Astrocyte (in vitro differentiated cells and primary cell): ENCODE results near the gene NMRK1. TPM values are rescaled to one million over a fixed set of nuclear protein-coding genes. Genes with fewer than 3 reads are reported as not detected.

Experiments used
- DNase-seq: peaks from one replicate; pipeline ENCODE4 v3.0.0-alpha.2; 2010; ENCODE audit warnings: low read depth
- FAIRE-seq: peaks from 2 replicates; lab custom pipeline; 2011; peaks lifted over from hg19 to GRCh38; lab: Jason Lieb, UNC
- H2AFZ ChIP-seq: 2 replicates; pipeline ENCODE4 v1.6.0; 2012; ENCODE audit warnings: low read depth, low read length, inconsistent platforms
- H3K27ac ChIP-seq: 2 replicates; pipeline ENCODE4 v1.5.1; 2011; ENCODE audit warnings: low read depth, low read length, inconsistent platforms
- H3K27me3 ChIP-seq: 2 replicates; pipeline ENCODE4 v1.6.0; 2011; ENCODE audit warnings: low read length, inconsistent platforms; ENCODE audit not compliant: insufficient read depth
- H3K36me3 ChIP-seq: 2 replicates; pipeline ENCODE4 v1.5.1; 2011; ENCODE audit warnings: low read length, inconsistent platforms; ENCODE audit not compliant: insufficient read depth
- H3K4me1 ChIP-seq: 2 replicates; pipeline ENCODE4 v1.5.1; 2011; ENCODE audit warnings: low read length, inconsistent platforms; ENCODE audit not compliant: insufficient read depth
- H3K4me2 ChIP-seq: 2 replicates; pipeline ENCODE4 v1.6.0; 2012; ENCODE audit warnings: low read length, inconsistent platforms
- H3K4me3 ChIP-seq: 2 replicates; pipeline ENCODE4 v1.5.1; 2011; ENCODE audit warnings: low read depth, mild to moderate bottlenecking, low read length, inconsistent platforms; ENCODE audit not compliant: insufficient read depth
- H3K79me2 ChIP-seq: 2 replicates; pipeline ENCODE4 v1.6.0; 2012; ENCODE audit warnings: mild to moderate bottlenecking, low read length, inconsistent platforms; ENCODE audit not compliant: insufficient read depth
- H3K9ac ChIP-seq: 2 replicates; pipeline ENCODE4 v1.6.0; 2012; ENCODE audit warnings: mild to moderate bottlenecking, low read length, inconsistent platforms
- H3K9me3 ChIP-seq: 2 replicates; pipeline ENCODE4 v1.5.1; 2012; ENCODE audit warnings: low read depth, mild to moderate bottlenecking, low read length, inconsistent platforms; ENCODE audit not compliant: insufficient read depth
- H4K20me1 ChIP-seq: 2 replicates; pipeline ENCODE4 v1.6.0; 2012; ENCODE audit warnings: low read length, inconsistent platforms; ENCODE audit not compliant: insufficient read depth
- H3K27ac Mint-ChIP-seq: one replicate; pipeline ENCODE4 v1.8.0; 2021; ENCODE audit warnings: mild to moderate bottlenecking, mixed read lengths; ENCODE audit not compliant: unreplicated experiment
- H3K27me3 Mint-ChIP-seq: one replicate; pipeline ENCODE4 v1.8.0; 2021; ENCODE audit warnings: low read depth, mixed read lengths; ENCODE audit not compliant: unreplicated experiment
- H3K36me3 Mint-ChIP-seq: one replicate; pipeline ENCODE4 v1.8.0; 2021; ENCODE audit warnings: low read depth, mixed read lengths; ENCODE audit not compliant: unreplicated experiment
- H3K4me1 Mint-ChIP-seq: one replicate; pipeline ENCODE4 v1.8.0; 2021; ENCODE audit warnings: low read depth, mixed read lengths; ENCODE audit not compliant: unreplicated experiment
- H3K4me3 Mint-ChIP-seq: one replicate; pipeline ENCODE4 v1.8.0; 2021; ENCODE audit warnings: mild to moderate bottlenecking, moderate library complexity, mixed read lengths; ENCODE audit not compliant: unreplicated experiment
- H3K9me3 Mint-ChIP-seq: one replicate; pipeline ENCODE4 v1.8.0; 2021; ENCODE audit warnings: mild to moderate bottlenecking, mixed read lengths; ENCODE audit not compliant: unreplicated experiment
- EZH2 ChIP-seq: IDR thresholded peaks from 2 replicates; pipeline ENCODE4 v1.6.1; 2012; ENCODE audit warnings: mild to moderate bottlenecking, low read length, inconsistent platforms; ENCODE audit not compliant: insufficient read depth
- total RNA-seq: library from RNA; stranded (reverse); gene quantifications from 2 replicates; pipeline ENCODE4 v1.2.1, GENCODE V29; 2021
- TF ChIP-seq, protein P1 (sequence below): IDR thresholded peaks from 2 replicates; pipeline ENCODE4 v1.5.1; 2011; ENCODE audit warnings: low read depth, mild to moderate bottlenecking, inconsistent platforms, low read length, moderate library complexity; ENCODE audit not compliant: insufficient read depth

The NMRK1 gene
- total RNA-seq, 1 donor from 2014 or later = 15.2 TPM

DNA sequence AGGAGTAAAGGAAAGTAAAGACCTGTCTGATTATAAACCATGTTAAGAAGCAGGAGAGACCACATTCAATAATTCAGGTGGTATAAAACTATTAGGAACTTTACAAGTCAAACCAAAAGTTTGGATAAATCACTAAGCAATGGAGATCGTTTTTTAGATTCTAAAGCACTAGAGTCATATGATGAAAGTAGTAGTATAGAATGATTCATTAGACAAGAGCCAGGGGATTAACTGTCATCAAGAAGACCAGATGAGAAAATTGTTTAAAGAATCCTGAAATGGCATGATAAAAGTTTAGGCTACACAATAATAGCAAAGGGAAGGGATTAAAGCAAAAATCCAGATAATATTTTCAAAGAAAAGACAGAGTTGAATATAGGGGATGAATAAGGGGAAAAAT lies 46.9 kb downstream of the NMRK1 start:
- FAIRE-seq = peak; percentile 50
- H3K79me2 ChIP-seq = no peaks in the 10 kb centered on the region
- H3K4me2 ChIP-seq = no peak overlapping the region
- Mint-ChIP-seq H3K9me3 (peaks cover 2% of the 10 kb centered on the region), H3K27me3 (peaks cover 5% of the 10 kb centered on the region), H3K4me1 (peaks cover 2% of the 10 kb centered on the region), H3K36me3 (no peaks in the 10 kb centered on the region), H3K27ac (no peak overlapping the region), H3K4me3 (no peak overlapping the region)
- H3K9ac ChIP-seq = no peak overlapping the region
- H2AFZ ChIP-seq = no peak overlapping the region
- H3K9me3 ChIP-seq = no peaks in the 10 kb centered on the region
- H3K4me1 ChIP-seq = peaks cover 12% of the 10 kb centered on the region
- DNase-seq = no peak
- TF ChIP-seq, protein P1, sequence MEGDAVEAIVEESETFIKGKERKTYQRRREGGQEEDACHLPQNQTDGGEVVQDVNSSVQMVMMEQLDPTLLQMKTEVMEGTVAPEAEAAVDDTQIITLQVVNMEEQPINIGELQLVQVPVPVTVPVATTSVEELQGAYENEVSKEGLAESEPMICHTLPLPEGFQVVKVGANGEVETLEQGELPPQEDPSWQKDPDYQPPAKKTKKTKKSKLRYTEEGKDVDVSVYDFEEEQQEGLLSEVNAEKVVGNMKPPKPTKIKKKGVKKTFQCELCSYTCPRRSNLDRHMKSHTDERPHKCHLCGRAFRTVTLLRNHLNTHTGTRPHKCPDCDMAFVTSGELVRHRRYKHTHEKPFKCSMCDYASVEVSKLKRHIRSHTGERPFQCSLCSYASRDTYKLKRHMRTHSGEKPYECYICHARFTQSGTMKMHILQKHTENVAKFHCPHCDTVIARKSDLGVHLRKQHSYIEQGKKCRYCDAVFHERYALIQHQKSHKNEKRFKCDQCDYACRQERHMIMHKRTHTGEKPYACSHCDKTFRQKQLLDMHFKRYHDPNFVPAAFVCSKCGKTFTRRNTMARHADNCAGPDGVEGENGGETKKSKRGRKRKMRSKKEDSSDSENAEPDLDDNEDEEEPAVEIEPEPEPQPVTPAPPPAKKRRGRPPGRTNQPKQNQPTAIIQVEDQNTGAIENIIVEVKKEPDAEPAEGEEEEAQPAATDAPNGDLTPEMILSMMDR = no peak
- TF ChIP-seq EZH2 = no peak
- H3K27ac ChIP-seq = no peak overlapping the region
- H3K4me3 ChIP-seq = no peak overlapping the region
- H3K36me3 ChIP-seq = no peaks in the 10 kb centered on the region
- H4K20me1 ChIP-seq = no peaks in the 10 kb centered on the region
- H3K27me3 ChIP-seq = peaks cover 3% of the 10 kb centered on the region

DNA sequence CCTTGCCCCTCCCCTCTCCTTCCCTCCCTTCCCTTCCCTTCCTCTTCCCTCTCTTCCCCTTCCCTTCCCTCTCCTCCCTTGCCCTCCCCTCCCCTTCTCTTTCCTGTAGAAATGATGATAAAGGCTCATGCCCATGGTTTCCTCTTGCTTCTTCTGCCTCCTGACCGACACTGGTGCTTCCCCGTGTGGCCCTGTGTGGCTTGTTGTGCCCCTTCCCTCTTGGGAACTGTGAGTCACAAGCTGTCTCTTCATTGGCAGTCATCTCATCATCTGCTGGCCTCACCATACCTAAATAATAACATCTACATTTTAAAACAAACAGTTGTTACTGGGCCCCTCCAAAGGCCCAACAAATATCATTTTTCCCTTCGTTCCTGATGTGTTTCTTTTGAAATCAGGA lies 48.2 kb downstream of the NMRK1 start:
- Mint-ChIP-seq H3K4me1 (peaks cover 2% of the 10 kb centered on the region), H3K27ac (no peak overlapping the region), H3K4me3 (no peak overlapping the region), H3K36me3 (no peaks in the 10 kb centered on the region), H3K27me3 (no peaks in the 10 kb centered on the region), H3K9me3 (peaks cover 2% of the 10 kb centered on the region)
- Histone ChIP-seq H3K4me2 (peak overlapping the region; percentile 25), H3K79me2 (no peaks in the 10 kb centered on the region), H3K27ac (peak overlapping the region; percentile 34), H4K20me1 (no peaks in the 10 kb centered on the region), H3K4me3 (no peak overlapping the region), H2AFZ (peak overlapping the region; percentile 46), H3K9me3 (no peaks in the 10 kb centered on the region), H3K27me3 (no peaks in the 10 kb centered on the region), H3K9ac (no peak overlapping the region), H3K36me3 (no peaks in the 10 kb centered on the region), H3K4me1 (peaks cover 12% of the 10 kb centered on the region)
- TF ChIP-seq, protein P1 = no peak
- TF ChIP-seq EZH2 = no peak
- FAIRE-seq = no peak
- DNase-seq = no peak

DNA sequence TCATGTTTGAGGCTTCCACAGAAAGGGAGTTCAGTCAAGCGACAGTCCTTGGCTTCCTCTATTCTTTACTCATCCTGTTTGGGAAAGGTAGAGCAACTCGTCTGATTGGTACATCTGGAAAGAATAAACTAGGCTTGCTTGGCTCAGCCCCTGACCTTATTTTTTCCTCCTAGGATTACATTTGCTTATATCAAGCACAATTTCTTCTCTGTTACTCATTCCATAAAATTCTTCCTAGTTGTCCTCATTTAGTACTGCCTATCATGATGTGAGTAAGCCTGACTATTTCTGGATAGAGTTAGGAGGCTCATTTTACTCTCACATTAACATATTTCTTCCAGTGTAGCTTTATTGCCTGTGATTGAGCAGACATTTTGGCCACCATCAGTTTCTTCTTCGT lies 48.9 kb downstream of the NMRK1 start:
- peak; percentile 80 for DNase-seq

More for the DNA sequence above, 48.9 kb downstream of the NMRK1 start:
- Histone ChIP-seq H3K9me3 (no peaks in the 10 kb centered on the region), H3K79me2 (no peaks in the 10 kb centered on the region), H3K4me3 (no peak overlapping the region), H3K4me1 (peaks cover 12% of the 10 kb centered on the region), H3K9ac (no peak overlapping the region), H3K36me3 (no peaks in the 10 kb centered on the region), H3K4me2 (peak overlapping the region; percentile 27), H3K27ac (peak overlapping the region; percentile 37), H4K20me1 (no peaks in the 10 kb centered on the region), H3K27me3 (no peaks in the 10 kb centered on the region), H2AFZ (no peak overlapping the region)
- H3K36me3 Mint-ChIP-seq = no peaks in the 10 kb centered on the region
- H3K4me3 Mint-ChIP-seq = no peak overlapping the region
- peaks cover 2% of the 10 kb centered on the region for H3K4me1 Mint-ChIP-seq
- no peak for TF ChIP-seq EZH2
- TF ChIP-seq, protein P1 = no peak
- FAIRE-seq = peak; percentile 77
- peak overlapping the region; percentile 56 for H3K27ac Mint-ChIP-seq
- H3K27me3 Mint-ChIP-seq = no peaks in the 10 kb centered on the region
- peaks cover 2% of the 10 kb centered on the region for H3K9me3 Mint-ChIP-seq
